Endometrium (tissue), 2 donors: ENCODE data around the gene MGMT.

Source experiments
- FAIRE-seq: peaks from 2 replicates; lab custom pipeline; 2012; peaks lifted over from hg19 to GRCh38; lab: Jason Lieb, UNC
- donor health status: control.
- donor health status: control.

MGMT gene

DNA sequence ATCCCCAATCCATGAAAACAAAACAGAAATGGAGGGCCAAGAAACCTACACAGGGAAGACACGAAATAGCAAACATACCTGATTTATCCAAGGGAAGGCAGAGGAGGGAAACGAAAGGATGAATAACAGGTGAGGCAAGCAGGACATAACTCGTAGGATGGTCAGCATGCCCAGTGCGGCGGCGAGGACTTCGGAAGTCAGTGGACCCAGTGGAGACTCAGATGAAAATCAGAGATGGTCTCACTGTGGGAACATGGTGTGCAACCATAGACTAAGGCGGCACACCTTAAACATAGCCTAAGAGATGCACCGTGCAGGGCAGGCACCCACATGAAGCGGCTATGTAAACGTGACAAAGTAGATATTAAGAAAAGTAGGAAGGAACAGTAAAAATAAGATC is 157.5 kb downstream of the MGMT start:
- no peak for FAIRE-seq

DNA sequence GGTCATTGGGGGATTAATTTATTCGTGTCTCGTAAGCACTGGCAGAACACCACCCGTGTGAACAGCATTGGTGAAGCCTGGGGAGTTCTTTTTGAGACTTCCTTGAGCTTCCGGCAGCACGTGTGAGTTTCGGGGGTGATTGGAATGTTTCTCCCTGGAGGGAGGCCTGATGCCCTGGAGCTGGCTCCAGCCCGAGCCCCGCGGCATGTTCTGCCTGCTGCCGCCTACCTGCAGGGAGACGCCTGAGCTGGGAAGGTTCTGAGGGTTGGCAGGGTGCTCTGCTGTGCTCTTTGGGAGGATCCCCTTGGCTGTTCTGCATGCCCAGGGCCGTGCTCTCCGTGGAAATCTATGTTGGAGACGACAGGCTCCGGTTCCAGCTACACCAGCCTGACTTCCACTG is 159.3 kb downstream of the MGMT start:
- no peak for FAIRE-seq

DNA sequence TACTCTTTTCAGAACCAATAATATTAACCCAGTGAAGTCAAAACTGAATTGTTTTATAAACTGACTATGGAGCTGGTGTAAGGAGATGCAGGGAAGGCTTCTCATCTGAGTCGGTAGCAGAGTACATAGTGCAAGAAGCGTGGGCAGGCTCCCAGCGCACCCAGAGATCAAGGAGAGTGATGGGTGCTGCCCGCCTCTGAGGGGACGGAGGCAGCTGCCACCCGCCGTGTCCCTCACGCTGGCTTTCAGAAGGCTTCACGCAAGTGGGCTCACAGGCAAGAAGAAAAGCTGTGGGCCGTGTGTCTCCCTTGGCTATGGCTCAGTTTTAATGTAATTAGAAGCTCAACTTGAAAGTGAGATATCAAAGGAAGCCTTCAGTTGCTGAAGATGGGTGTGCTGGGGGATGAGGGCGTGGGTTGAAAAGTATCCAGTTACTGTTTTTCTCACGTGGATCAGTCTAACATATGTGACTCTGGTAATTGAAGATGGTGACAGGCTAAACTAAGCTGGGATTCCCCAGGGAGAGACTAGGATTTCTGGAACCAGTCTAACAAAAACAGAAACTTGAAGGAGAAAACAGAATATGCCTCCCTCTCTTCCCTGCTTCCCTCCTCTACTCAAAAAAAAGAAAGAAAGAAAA is 159.9 kb downstream of the MGMT start:
- no peak for FAIRE-seq

DNA sequence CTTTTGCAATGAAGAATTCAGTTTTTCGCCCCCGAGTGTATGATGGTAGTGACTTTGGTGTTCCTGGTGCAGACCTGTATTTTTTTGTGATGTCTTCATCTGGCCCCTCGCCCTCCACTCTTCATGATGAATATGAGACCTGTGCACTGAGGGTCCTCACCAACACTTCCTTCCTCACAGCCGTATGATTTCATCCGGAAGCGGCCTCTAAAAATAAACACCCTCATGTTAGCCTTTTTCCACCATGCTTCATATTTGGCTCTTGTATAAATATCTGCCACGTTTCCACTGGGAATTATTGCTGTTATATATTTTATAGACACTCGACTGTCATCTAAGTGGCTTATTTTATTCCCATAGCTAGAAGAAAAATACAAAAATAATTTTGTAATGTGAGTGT is 160.4 kb downstream of the MGMT start:
- FAIRE-seq = no peak

DNA sequence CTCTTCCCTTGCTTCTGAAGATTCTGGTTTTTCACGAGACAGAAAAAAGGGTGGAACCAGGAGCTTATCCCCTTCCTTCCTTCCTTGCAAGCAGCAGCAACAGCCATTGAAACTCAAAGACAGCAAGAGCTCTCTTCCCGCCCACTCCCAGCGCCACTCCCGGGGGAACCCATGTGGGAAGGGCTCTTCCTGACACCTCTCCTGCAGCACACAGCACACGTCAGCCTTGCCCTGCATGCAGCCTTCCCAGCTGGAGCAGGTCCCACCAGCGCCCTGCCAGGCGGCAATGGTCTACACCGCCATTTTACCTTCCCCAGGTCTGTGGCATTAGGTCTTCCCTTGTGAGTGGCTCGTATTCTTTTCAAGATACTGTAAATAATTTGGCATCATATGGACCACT is 161.8 kb downstream of the MGMT start:
- FAIRE-seq = no peak

DNA sequence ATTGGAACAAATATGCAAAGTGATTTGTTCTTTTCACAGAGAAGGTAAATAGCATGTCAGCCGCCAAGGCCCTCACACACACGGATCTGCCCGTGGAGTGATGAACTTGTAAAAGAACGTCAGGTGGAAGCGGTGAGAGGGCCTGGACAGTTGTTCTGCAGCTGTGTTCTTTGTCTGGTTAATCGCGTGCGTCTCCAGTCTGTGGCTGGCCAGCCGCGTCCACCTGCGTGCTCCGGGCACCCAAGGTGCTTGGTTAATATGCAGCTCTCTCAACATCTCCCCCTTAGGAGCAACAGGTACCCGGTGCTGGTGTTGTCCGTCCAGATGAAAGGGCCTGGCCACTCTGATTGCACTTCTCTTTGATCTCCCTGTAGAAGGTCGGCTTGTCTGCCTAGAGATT is 162.9 kb downstream of the MGMT start:
- no peak for FAIRE-seq

DNA sequence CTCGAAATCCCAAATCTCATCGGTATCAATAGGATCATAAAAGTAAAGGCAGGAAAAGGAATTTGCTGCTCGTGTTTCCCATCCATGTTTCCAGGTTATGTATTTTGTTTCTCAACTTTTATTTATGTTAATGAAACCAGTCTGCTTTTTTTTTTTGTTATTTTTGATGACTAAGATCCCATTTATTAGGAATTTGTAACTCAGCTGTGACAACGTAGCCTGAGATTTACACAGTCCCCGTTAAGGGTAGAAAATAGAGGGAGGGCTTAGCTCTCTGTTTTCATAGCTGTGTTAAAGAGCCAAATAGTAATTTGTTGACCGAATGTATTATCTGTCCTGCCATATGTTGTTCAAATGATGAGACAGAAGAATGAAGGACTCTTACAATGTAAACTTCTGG is 164.0 kb downstream of the MGMT start:
- no peak for FAIRE-seq

DNA sequence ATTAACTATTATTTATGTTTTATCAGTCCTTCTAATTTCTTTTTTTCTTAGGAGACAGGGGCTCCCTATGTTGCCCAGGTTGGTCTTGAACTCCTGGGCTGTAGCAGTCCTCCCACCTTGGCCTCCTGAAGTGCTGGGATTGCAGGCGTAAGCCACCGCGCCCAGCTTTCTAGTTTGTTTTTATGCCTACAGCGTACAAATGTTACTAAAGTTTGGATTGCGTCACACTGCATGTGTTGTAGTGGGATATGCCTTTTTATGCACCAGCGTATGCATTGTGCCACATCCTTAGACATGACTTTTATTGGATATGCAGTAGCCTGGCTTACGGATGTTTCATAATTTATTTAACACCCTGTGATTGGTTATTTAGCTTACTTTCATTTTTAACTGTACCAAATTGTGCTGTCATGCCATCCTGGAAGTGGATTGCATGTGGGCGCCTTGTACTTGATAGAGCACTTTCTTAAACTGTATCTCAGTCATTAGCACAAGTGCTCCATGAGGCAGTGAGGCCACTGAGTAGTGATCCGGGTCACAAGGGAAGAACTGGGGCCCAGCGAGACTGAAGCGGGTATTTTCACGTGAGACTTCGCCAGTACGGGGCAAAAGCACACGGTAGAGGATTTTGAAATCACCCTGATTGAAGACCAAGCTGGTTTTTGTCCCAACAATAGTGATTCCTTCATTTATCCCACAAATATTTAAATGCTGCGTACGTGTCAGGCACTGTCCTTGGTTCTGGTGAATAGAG is 165.0 kb downstream of the MGMT start:
- FAIRE-seq = no peak

DNA sequence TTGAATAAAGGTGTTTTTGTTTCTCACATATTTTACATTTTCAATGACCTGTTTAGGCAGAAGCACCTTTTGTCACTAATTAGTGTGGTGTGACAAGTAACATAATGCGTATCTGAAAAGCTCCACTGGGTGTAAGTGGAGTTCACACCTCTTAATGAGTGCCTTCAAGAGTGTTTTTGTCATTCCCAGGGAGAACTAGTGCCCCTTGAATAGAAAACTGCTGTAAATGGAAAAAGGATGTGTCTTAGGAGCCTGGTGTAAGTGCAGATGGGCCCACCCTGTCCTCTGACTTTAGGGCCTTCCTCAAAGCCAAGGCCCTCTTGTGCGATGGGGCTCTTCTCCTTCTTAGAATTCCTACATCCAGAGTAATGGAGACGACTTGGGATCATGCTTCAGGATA is 170.0 kb downstream of the MGMT start:
- FAIRE-seq = no peak

DNA sequence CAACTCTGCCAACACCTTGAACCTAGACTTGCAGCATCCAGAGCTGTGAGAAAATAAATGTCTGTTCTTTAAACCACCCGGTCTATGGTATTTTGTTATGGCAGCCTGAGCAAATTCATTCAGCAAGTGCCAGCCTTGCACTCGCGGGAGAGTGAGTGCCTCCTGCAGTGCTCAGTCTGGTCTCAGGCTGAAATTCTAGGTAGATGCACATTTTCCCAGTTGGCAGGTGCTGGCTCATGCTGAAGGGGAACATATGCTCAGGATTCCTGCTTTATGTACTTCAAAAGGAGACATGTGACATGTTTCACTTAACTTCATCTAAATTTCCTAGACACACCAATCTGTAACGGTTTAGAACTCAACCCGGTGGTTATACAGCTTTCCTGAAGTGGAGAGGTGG is 170.8 kb downstream of the MGMT start:
- no peak for FAIRE-seq

DNA sequence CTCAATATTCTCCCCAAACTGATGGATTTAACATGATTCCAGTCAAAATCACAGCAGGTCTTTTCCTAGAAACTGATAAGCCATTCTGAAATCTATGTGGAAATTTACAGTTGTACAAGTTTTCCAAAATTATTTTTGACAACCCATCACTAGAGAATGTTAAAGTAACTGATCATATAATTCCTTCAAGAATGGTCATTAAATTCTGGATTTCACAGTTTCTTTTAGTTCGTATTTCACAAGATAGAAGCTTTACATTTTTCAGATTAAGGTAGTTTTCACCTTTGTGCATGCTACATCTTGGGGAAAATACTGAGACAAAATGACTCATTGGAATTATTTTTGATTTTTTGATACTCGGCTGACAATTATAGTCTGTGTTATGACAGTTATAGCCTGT is 174.3 kb downstream of the MGMT start:
- no peak for FAIRE-seq

DNA sequence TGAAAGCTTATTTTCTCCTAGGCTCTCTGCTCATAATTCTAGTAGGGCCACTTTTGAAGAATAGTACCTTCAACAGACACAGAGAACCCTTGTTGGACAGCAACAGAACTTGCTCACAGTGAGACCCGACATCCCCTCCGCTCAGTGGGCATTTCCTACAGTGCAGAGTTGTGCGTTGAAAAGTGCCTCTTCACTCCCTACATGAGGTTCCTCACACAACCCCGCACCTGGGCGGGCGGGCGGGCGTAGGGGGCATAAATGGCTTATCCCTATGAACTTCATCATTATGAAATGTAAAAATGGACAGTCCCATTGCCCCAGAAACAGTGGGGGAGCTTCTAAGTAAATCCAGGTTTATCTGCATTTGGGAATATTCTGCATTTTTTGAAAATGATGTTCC is 174.9 kb downstream of the MGMT start:
- no peak for FAIRE-seq

DNA sequence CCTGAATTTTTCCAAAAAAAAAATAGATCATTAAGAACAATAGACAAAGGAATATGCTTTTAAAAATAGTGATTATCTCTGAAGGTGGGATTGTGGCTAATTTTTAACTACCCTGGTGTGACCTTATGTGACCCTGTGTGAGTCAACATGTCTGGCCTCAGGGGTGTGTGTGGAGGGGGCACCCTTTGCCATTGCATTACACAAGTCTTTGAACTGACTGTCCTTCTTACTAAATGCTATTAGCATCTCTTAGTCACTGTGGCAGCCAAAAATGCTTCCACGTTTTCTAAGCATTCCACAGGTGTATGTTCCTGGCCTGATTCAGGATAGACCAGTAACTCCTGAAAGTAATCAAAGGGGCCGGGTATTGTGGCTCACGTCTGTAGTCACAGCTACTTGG is 175.4 kb downstream of the MGMT start:
- FAIRE-seq = no peak

DNA sequence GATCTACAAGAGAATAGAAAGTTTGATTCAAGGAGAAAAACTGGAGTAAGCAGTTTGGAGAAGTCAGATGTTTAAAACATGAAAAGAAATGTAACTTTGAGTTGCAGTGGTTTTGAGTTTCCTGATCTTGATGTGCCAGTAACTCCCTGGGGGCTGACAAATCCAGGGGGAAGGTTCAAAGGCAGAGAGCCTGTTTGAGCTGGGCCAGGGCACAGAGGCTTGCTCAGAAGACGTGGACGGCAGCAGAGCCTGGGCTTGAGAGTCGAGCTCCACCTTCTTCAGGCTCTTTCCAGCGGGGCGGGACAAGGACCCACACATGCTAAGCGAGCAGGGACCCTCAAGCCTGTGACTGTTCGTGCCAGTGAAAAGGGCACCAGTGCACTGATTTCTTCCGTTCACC is 176.2 kb downstream of the MGMT start:
- no peak for FAIRE-seq

DNA sequence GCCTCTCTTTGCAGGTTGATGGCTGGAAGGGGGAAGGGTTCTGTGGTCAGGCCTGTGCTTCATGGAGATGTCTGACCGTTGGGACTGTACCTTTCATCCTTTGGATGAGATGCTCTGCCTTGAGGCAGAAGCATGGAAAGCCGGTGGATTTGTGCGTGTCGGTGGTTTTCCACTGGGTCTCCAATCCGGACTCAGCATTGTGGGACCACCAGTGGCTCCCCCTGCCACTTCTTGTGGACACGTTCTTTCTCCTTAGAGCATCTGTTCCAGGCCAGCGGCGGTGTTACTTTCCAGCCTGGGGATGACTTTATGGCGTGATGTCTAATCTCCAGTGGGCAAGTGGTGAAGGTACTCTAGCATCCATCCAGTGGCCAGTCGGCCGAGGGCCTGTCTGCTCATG is 178.4 kb downstream of the MGMT start:
- no peak for FAIRE-seq

DNA sequence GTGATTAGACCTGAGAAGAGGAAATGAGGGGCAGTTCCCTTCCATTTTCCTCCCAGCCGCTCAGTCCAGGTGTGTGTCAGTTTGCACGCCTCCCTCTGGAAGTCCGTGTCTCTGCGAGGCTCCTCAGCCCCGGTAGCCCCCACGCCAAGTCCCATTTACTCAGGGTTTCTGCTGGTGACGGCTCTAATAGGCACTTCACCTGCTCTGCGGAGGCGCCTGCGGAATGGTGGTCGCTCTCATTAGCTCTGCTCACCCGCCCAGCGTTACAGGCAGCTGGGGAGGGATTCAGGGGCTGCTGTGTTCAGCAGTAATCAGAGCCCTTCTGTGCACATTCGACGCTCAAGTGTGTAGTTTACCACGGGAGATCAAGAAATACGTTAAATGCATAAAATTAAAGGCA is 179.9 kb downstream of the MGMT start:
- no peak for FAIRE-seq

DNA sequence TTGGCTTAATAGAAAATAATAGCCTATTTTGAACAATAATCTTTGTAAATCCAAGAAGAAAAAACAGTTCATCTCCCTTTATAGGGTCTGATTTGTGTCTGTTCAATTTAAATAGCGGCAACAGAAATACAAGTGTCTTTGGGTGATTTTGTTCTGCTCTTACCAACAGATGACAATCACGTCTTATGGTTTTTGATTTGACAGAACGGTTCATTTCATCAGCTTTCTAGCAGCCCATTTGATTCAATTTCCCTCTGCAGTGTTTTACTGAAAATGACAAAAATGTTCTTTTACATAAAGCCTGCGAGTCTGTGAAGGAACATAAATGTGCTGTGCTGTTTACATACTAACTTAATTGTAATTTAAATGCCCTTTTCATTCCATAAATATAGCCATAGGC is 180.5 kb downstream of the MGMT start:
- FAIRE-seq = no peak

DNA sequence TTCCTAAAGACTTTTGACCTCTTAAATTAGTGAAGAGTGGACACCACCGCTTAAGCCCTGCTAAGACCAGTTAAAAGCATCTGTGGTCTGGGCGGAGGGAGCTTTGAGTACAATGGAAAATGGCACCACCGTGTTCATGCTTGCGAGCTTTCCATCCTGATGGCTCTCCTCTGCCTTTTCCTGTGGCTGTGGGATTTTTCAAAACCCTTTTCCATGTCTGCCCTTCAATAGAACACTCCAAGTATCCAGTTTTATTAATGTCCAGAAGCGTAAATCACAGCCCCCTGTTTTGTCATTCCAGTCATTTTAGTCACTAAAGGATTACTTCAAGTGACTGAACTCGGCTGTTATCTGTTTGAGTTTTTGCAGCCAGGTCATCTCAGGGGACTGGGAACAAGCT is 181.8 kb downstream of the MGMT start:
- FAIRE-seq = no peak

DNA sequence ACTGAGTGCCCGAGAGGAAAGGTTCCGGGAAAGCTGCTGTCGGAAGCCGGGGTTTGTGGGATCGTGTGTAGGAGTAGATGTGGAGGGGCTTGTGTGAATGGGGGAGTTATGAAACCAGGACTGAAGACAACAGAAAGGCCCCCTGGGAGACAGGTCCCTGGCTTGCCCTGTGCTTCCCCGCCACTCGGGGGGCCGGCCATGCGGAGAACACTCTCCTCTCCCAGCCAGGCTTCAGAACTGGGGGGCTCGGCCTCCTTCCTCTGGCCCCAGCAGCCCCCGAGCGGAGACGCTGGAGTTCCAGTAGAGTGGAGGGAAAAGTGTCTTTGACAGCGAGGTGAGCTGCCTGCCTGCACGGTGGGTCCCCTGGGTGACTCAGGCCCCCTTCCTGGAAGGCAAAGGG is 185.0 kb downstream of the MGMT start:
- FAIRE-seq = no peak

DNA sequence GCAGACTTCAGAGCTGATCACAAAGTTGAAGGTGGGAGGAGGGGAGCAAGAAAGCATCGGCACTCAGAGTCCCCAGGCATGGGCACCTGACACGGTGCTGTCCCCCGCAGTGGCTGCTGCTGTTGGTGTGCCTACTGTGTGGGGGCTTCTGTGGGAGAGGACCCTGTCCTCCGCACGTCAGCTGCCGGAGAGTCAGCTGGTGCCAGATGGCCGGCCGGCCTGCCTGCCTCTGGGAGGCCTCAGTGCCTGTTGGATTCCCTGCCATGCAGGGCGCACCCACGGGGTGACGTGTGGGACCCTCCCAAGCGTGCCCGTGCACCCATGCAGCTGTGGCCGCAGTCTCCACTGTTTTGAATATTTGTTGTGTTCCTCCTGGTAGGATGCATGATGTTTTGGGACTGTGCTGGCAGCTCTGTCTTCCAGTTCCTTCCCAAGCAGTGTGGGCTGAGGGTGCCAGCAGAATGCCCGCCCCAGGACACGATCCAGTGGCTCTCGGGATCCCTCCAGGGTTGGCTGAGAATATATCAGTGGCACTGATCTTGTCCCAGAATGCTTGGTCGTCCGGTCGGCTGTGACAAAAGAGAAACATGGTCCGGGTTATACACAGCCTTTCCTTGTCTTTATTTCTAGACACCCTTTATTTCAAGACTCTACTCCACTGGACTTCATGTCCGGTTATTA is 185.6 kb downstream of the MGMT start:
- FAIRE-seq = no peak

DNA sequence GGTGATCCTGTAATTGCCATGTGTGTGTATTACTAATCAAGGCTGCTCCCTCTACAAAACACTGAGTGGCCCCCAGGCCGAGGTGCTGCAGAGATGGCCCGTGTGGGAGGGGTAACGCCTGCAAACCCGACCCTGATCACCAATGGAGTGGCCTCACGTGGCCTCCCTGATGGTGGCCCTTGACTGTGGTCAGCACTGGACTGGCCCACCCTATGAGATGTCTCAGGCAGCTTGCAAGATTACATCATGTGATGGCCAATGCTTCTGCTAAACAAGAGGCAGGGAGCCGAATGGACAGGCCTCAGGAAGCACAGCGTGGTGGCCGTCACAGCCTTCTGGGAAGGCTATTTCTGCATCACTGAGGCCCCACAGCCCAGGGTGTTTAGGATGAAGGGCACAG is 186.4 kb downstream of the MGMT start:
- no peak for FAIRE-seq

DNA sequence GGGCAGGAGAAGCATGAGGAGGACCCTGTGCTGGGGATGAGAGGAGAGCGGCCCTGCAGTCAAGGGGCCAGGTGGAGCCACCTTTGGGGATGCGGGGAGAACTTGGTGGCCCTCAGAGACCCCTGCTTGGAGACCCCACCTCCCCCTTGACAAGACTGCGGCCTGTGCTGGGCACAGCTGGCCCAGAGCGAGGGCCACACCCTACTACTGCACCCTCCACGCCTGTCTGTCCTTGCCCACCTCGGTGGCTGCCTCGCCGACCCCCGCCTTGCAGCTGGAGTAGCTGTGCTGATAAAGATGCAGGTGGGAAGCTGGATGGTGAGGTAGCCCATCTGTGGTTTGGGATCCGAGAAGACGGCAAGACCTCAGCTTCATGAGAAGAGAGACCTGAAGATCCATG is 186.8 kb downstream of the MGMT start:
- no peak for FAIRE-seq

DNA sequence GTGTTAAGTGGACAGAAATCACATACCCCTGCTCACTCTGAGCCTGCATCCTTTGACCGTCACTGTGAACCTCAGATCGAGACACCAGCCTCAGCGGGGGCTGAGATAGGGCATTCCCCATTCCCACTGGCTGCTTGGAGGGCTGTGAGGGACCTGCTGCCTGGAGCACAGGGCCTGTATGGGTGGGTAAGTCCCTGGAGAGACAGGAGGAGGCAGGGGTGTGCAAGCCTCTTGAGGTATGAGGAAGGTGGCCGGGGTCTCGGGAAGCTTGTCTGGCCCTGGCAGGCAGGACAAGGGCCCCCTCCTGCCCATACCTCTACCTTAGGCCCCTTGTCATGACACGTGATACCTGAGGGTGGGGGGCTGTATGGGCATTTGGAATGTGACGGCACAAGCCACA is 187.4 kb downstream of the MGMT start:
- no peak for FAIRE-seq
